Central memory CD4-positive, alpha-beta T cell (primary cell): ENCODE data around the gene CFAP99.
"Not testable (repeated sequence)": the region's sequence is repeated elsewhere in the genome, so short reads cannot be mapped to it uniquely, and the experiment has no call there.

Experiments used
- DNase-seq: peaks from one replicate; pipeline ENCODE4 v3.0.0; 2022
- total RNA-seq, 3 experiments: gene quantifications; one replicate each; lab custom pipeline; 2026; lab: John Stamatoyannopoulos, UW

CFAP99 gene
- 0 to 0.19 (median 0.07) reads per million in 3 experiments for total RNA-seq

- DNase-seq = peak; percentile 95
These were observed at the start of gene CFAP99 for GRCh38 chr4:2418650-2419571. Gene CFAP99, plus strand, starts transcription at chr4:2418955.

- DNase-seq = no peak
These were observed 48.0 kb upstream of the CFAP99 start for GRCh38 chr4:2370597-2371320.

GRCh38 chr4:2371765-2372487 lies 46.8 kb upstream of the CFAP99 start:
- DNase-seq = no peak

- DNase-seq = no peak
These were observed 46.2 kb upstream of the CFAP99 start for GRCh38 chr4:2372488-2373030.

GRCh38 chr4:2373532-2373931 lies 45.2 kb upstream of the CFAP99 start:
- DNase-seq = no peak

- no peak for DNase-seq
These were observed 43.3 kb upstream of the CFAP99 start for GRCh38 chr4:2375427-2375826.

GRCh38 chr4:2377241-2377640 lies 41.5 kb upstream of the CFAP99 start:
- DNase-seq = no peak

GRCh38 chr4:2378401-2378800 lies 40.4 kb upstream of the CFAP99 start:
- no peak for DNase-seq

- DNase-seq = no peak
These were observed 39.9 kb upstream of the CFAP99 start for GRCh38 chr4:2378898-2379297.

GRCh38 chr4:2380589-2380988 lies 38.2 kb upstream of the CFAP99 start:
- not testable (repeated sequence) for DNase-seq

GRCh38 chr4:2382769-2383202 lies 36.0 kb upstream of the CFAP99 start:
- DNase-seq = not testable (repeated sequence)

GRCh38 chr4:2383220-2383631 lies 35.5 kb upstream of the CFAP99 start:
- DNase-seq = not testable (repeated sequence)

- no peak for DNase-seq
These were observed 35.0 kb upstream of the CFAP99 start for GRCh38 chr4:2383760-2384159.

- DNase-seq = no peak
These were observed 34.5 kb upstream of the CFAP99 start for GRCh38 chr4:2384245-2384644.

- DNase-seq = no peak
These were observed 33.2 kb upstream of the CFAP99 start for GRCh38 chr4:2385516-2385915.

GRCh38 chr4:2386717-2387116 lies 32.0 kb upstream of the CFAP99 start:
- no peak for DNase-seq

GRCh38 chr4:2387218-2387617 lies 31.5 kb upstream of the CFAP99 start:
- no peak for DNase-seq

- DNase-seq = no peak
These were observed 30.9 kb upstream of the CFAP99 start for GRCh38 chr4:2387829-2388228.

- no peak for DNase-seq
These were observed 30.1 kb upstream of the CFAP99 start for GRCh38 chr4:2388429-2389182.

GRCh38 chr4:2389691-2390090 lies 29.1 kb upstream of the CFAP99 start:
- no peak for DNase-seq

- no peak for DNase-seq
These were observed 28.6 kb upstream of the CFAP99 start for GRCh38 chr4:2390146-2390545.
